Measurements from ENCODE around the gene CARD10.
A peak's percentile ranks its signal among the peaks of the same experiment; 100 is the strongest.

Gene CARD10

DNA sequence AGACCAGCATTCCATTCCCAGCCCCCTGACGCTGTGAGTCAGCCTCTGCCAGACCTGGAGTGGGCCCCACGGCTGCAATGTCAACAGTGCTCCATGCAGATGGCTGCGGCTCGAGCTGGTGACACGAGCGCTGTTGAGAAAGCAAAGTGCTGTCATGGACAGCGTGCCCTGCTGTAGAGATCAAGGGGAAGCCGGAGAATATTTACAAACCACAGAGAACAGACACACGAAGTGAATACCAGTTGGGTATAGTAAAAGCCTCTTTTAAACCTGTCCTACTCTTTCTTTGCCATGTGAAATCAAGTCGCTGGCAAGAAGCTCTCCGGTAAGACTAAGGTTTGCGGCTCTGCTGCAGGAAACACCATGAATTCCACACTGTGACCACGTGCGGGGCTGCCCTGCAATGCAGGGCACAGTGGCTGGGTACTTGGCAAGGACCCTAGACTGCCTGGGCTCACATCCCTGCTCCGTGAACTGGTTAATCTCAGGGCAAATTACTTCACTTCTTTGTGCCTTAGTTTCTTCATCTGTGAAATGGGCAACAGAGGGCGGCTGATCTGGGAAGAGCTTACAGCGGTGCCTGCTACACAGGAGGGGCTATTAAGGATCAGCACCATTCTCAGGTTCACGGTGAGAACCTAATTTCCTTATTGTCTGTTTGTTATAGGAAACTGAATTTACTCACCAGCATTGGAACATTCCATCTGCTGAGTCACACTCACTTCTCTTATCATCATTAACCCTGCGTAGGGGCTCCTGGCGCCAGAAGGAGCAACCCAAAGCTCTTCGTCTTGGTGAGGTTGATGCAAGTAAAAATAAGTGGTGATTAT, 64.1 kb downstream of the CARD10 start:
- DNase-seq = peak in 1 of 10 donors; percentile 82
- intact Hi-C loops (cut with DNase I) = no loop called here

DNA sequence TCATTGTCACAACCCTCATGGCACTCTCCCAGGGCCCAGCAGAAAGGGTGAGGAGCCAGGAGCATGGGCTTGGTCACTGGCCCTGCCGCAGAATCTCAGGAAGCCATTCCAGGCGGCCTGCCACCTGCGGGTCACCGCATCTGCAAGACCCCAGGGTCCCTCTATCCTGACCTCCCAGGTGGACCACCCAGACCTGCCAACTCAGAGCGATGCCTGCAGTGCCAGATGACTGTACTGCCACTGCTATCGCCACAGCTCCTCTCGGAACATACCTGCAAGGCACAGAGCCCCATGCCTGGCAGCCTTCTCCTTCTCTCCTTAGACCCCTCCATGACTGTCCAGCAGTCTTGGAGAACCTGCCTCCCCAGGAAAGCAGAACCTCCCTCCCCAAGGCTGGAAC, 65.5 kb downstream of the CARD10 start:
- DNase-seq = peak in 1 of 10 donors; percentile 65
- intact Hi-C loops (cut with DNase I) = no loop called here

GRCh38 chr22:37451218-37451617, 68.0 kb downstream of the CARD10 start:
- intact Hi-C loops (cut with DNase I) = no loop called here
- DNase-seq = no peak

DNA sequence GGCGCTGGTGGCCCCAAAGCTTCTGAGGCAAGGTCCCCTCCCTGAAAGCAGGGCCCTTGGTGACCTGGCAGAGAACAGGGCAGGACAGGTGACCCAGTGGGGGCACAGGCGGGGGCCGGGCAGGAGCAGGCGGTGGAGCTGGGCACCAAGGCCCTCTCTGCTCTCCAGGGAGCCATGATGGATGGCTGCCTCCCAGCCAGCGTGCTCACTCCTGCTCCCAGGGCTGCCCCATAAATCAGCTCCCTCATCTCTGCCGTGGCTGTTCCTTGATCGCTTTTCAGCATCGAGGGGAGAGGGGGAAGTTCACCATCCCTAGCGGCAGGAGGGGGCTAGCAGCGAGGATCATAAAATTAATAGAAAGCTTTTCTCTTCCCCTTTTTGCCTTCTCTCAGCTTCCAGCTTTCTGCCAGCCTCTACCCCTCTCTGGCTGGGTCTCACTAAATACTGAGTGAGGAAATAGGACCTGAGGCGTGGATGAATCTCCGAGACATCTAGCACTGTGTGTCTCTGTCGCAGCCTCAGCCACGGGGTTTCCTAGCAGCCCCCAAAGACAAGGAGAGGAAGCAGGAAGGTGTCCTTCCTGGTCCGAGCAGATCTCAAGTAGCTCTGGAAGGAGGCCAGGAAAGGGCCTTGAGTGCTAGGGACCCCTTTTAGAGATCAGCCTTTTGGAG, 69.7 kb downstream of the CARD10 start:
- intact Hi-C loops (cut with DNase I) = no loop called here
- peak in 1 of 10 donors; percentile 64 for DNase-seq

GRCh38 chr22:37448516-37449127, 70.6 kb downstream of the CARD10 start:
- peak in 2 of 10 donors; percentile 79 to 81 for DNase-seq
- intact Hi-C loops (cut with DNase I) = no loop called here

GRCh38 chr22:37445501-37445900, 73.7 kb downstream of the CARD10 start:
- no peak for DNase-seq
- intact Hi-C loops (cut with DNase I) = no loop called here

GRCh38 chr22:37443977-37444376, 75.2 kb downstream of the CARD10 start:
- DNase-seq = peak in 1 of 10 donors; percentile 0
- intact Hi-C loops (cut with DNase I) = no loop called here

DNA sequence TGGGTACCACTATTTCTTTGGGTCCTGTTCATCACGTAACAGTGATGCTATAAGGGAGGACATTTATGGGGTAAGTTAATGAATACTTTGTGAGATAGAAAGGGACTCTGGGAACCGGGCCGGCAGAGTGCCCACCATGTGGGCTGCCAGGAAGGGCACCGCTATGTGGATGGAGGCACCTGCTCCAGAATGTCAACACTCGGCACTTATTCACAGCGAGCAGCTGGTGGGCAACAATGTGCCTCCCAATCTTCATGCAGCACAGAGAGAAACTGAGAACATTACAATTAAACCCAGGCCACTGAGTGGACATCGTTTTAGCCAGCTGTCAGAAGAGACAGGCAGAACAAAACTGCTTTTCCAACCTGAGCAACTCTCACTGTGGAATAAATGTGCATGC, 76.1 kb downstream of the CARD10 start:
- peak in 3 of 10 donors; percentile 44 to 69 (median 55) for DNase-seq

GRCh38 chr22:37442537-37442936, 76.7 kb downstream of the CARD10 start:
- intact Hi-C loops (cut with DNase I) = no loop called here
- DNase-seq = peak in 2 of 10 donors; percentile 2 to 16

More for the DNA sequence above, 76.1 kb downstream of the CARD10 start:
- intact Hi-C loops (cut with DNase I) = no loop called here

GRCh38 chr22:37442135-37442534, 77.1 kb downstream of the CARD10 start:
- intact Hi-C loops (cut with DNase I) = no loop called here
- DNase-seq = peak in 2 of 10 donors; percentile 13 to 19

- DNase-seq = peak in 2 of 10 donors; percentile 4 to 5
- intact Hi-C loops (cut with DNase I) = no loop called here
These were observed 78.3 kb downstream of the CARD10 start for GRCh38 chr22:37440875-37441274.

Data from posterior cingulate gyrus (tissue), 11 donors.